SH-SY5Y (cell line): ENCODE results near the gene RAB15.

ENCODE experiments used
- GATA2 ChIP-seq: IDR thresholded peaks from 2 replicates; pipeline ENCODE4 v1.6.1; 2011; ENCODE audit warnings: mild to moderate bottlenecking, low read depth, low read length
- GATA3 ChIP-seq: IDR thresholded peaks from 2 replicates; pipeline ENCODE4 v1.6.1; 2011; ENCODE audit warnings: low read depth, mild to moderate bottlenecking, low read length, moderate library complexity

Gene RAB15

DNA sequence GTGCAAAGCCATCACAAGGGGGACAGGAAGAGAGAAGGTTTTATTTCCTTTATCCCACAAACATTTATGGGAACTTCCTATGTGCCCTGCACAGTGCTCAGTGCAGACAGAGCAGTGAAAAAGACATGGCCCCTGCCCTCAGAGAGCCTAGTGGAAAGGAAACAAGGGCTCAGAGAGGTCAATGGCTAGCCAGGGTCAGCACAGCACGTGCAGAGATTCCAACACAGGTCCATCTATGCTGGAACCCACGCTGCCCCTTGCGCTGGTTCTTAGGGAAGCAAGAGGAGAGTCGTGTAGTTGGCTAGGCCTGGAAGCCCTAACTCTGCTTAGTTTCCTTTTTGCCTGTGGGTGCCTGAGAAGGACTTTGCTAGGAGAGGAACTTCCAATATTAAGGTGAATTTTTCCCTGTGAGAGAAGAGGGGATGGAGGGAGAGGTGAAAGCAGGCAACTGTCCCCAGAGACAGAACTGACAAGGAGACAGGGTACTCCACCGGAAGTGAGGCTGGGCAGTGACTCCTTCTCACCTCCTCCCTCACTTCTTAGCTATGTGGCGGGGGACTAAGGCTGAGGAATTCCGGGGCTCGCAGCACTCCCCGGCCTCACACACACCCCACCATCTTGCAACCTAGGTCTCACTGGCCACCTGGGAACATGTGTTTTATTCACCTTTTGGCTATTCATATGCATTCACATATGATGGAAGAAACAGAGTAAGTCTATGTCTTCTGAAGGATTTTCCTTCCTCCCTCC is 17.5 kb downstream of the RAB15 start:
- TF ChIP-seq GATA2 (no peak), GATA3 (no peak)

DNA sequence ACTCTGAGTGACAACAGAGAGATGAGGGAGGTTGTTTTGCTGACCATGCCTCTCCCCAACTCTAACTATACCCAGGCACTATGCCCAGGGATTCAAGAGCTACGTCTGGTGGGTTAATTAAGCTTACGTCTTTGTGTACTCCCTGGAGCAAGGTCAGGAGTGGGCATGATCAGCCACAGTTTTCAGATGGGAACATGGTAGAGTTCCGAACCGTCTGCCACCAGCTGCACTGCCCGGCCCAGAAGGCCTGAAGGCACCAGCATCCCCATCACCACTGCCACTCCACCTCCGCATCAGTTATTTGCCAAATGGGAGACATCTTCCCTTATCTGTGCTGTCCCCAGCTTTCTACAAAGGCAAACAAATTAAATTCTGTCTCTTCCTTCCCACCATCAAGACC is 18.5 kb downstream of the RAB15 start:
- TF ChIP-seq GATA3 (no peak), GATA2 (0 out of 2 replicates have a peak, but pooled peaks have one; percentile 12)

DNA sequence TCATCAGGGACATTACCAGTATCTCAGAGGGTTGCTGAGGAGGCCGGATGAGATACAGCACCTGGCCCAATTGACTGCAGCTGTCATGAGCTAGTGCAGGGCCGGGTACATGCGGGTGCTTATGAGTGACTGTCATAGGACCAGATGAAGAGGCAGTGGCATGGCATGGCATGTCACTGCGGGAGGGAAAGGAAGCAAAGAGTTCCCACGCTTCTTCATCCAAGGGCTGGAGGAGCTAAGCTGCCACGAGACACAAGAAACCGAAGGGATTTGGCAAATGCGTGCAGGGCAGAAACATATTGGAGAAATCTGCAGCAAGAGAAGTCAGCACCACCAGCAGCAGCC is 18.9 kb downstream of the RAB15 start:
- no peak for TF ChIP-seq GATA3

DNA sequence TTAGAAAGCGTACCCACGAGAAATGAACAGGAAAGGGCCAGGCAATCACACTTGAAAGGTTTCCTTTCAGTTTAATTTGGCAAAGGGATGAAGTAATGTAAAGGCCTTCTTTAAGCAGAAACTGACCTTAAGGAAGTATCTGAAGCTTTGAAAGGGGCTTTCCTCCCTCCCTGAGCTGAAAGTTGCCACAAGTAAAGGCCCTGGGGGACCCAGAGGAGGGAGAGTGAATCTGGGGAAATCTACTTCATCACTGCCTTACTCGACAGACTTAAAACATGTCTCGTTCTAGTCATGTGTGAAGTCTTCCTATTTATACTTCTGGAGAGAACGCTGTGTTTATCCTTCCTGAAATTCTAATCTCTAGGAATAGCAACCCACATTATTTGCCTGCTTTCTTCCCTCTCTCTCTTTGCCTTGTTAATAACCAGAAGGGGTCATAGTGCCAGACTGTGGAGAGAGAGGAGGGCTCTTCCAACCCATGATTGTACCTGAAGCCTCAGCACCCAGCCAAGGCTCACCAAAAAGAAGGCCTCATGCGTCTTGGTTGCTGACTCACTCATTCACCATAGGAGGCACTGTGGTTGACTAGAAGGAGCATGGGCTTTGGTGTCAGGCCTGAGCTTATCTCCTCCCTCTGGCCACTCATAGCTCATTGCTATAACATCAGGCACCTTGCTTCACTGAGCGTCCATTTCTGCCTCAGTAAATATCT is 19.4 kb downstream of the RAB15 start:
- TF ChIP-seq GATA3 (no peak), GATA2 (no peak)

DNA sequence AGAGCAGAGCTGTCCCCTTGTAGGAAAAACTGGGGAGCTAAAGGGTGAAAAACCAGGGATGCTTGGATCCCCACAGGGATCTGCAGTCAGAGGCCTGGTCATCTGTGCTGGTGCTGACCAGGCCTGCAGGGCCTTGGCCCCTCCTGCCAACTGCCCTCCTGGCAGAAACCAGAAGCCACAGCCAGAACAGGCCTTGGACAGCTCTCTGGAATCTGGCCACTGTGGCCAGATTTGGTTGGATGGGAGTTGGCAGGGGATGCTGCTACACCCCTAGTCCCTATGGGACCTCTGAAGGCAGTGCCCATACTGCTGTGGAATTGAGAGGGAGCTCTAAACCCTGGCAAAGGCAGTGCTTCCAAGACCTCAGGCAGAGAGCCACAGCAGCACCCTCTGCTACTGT is 20.4 kb downstream of the RAB15 start:
- TF ChIP-seq GATA2 (no peak), GATA3 (no peak)

DNA sequence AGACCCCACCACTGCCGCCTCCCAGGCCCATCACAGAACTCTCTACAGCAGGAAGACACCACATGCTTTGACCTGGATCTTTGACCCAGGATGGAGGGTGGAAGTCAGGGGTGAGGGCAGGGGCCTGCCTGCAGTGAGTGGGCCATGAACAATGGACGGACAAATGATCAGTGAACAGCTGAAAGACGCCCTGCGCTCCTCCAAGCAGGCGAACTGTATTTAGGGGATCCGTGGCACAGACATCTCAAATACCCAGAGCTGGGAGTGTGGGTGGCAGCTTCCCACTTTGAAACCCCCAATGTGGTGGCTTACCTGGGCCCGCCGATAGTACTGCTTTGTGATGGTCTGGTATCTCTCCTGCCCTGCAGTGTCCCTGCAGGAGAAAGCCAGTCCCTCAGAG is 20.8 kb downstream of the RAB15 start:
- TF ChIP-seq GATA2 (no peak), GATA3 (no peak)

DNA sequence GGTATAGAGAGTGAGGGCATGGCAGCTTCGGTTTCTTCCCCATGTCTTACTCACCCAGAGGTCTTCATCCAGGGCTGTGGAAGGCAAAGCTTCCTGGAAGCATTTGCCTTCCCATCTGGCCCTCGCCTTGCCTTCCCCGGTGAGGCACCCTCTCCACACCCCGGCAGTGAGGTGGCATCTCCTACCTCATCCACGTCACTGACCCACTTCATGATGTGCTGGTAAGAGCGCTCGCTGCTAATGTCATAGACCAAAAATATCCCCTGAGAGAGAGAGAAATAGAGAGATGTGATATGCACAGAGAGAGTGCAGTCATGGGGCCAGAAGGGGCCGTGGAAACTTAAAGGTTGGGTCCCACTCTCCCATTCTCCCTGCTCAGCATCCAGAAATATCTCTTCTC is 21.2 kb downstream of the RAB15 start:
- TF ChIP-seq GATA2 = no peak
- no peak for TF ChIP-seq GATA3

DNA sequence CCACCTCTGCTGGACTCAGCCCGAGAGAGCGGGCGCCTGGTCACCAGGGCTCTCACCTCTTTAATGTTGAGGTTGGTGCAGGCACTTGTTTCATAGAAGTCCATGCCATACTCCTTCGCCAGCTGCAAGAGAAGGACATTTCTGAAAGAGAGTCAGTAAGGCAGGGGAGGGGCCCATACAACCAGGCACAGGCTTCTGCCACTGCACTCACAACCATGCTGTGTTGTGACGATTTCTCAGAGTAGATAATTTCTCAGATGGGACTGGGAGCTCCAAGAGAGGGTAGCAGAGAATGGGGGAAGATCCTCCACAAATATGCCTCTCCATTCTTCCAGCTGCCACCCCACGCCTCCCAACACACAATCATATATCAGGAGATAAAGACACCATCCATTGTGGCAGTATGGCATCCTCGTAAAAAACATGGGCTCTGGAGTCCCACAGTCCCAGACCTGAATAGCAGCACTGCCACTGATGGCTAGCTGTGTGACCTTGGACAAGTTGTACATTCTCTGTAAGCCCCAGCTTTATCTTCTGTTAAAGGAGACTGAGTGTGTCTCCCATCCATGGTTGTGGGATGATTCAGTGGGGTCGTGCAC is 23.4 kb downstream of the RAB15 start:
- TF ChIP-seq GATA3 = no peak
- TF ChIP-seq GATA2 = no peak

DNA sequence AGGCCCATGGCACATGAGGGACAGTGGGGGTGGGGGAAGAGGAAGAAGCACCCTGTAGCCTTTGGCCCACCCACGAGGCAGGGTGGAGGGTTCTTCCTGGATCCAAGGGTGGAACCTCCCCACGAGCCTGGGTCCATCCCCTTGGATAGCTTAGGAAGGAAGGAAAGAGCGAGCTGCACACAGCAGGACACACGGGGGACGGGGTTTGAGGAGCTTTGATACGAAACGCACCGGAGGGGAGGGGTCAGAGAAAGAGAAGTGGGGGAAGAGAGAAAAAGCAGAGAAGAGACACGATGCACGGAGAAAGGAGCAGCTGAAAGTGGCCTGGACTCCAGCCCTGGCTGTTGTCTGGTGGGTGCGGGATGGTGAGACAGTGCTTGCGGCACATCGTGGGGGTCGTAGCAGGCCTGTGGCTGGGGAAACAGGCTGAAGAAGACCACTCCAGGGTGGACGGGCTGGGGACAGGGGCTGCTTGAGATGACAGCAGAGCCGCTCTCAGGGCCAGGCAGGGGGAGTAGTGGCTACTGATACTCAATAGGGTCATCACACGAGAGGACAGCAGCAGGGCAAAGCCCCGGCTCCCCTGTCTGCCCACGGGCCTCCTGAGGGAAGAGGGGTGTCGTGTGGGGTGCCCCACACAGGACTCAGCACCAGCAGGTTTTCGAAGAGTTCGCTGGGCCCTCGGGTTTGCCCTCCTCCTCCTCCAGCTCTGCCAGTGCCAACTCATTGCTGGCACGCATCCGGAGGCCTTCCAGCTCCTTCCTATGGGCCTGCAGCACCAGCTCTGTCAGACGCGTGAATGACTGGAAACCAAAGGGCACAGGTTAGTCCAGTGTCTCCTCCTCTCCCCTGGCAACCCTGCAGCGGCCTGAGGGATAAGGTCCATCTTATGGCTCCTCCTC is 24.2 kb downstream of the RAB15 start:
- TF ChIP-seq GATA2 = no peak
- TF ChIP-seq GATA3 = no peak

DNA sequence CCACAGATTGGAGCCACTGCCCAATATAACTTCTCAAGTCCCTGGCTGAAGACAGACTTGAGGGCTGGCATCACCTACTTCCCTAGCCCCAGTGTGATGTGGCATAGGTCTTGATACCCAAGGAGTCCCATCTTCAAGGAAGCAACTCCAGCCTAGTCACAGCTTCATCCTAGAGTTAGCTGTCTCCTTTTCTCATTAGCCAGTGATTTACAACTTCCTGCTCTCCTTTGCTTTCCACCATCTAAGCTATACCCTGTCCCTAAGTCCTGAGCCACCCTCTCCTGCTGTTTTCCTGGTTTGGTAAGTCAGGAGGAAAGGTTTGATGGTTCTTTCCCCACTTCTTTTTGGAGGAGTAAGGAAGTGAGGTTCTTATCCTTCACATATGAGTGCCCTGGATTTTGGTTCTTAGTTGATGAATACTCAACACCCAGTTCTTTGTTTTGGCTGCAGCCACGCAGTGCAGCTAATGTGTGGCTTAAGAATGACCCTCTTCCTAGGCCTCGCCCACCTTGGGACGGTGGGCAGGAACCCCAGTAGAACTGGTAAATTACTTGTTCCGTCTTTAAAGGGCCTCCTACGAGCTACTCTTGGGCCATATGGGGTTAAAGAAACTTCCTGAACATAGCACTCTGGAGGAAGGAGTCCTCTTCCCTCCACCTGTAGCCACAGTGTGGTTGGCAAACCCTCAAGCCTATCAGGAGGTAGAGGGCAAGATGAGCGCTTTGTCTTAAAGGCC is 25.7 kb downstream of the RAB15 start:
- TF ChIP-seq GATA3 = no peak
- no peak for TF ChIP-seq GATA2

DNA sequence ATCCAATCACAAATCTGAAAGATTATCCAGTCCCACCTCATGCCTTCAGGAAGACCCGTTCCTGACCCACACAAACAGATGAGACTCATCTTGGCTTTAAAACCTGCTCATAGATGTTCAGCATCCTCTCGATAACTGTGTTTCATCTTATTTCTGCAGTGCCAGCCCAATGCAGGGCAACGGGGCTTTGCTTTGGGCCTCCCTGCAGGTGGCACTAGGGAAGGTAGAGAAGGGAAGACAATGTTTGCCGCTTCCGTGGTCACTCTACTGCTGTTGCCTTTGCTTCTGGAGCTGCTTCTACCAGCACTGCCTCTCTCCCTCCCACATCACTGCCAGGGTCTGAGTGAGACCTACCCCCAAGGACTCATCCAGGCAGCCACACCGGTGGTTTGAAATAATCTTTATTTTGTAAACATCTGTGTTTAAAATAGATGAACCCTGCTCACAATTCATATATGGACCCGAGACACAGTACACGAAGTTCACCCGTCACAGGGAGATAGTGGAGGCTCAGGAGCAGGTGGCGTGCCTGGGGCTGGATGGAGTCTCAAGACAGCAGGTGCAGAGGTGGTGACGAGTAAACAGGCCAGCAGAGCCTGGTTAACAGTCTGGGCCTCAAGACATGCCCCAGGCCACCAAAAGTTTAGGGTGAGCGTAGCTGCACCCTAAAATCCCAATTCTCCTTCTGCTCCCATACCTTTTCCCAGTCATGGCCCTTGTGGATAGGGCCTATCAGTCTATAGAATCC is 26.5 kb downstream of the RAB15 start:
- no peak for TF ChIP-seq GATA3
- no peak for TF ChIP-seq GATA2

DNA sequence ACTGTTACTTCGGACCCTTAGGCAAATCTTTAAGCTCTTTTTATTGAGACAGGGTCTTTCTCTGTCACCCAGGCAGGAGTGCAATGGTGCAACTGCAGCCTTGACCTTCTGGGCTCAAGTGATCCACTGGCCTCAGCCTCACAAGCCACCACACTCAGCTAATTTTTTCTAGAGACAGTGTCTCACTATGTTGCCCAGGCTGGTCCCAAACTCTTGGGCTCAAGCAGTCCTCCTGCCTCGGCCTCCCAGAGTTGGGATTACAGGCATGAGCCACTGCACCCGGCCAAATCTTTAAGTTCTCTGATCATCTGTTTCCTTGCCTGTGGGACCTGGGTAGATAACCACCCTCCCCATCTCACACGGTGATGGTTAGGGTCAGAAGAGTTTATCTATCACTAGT is 27.3 kb downstream of the RAB15 start:
- no peak for TF ChIP-seq GATA2
- no peak for TF ChIP-seq GATA3

DNA sequence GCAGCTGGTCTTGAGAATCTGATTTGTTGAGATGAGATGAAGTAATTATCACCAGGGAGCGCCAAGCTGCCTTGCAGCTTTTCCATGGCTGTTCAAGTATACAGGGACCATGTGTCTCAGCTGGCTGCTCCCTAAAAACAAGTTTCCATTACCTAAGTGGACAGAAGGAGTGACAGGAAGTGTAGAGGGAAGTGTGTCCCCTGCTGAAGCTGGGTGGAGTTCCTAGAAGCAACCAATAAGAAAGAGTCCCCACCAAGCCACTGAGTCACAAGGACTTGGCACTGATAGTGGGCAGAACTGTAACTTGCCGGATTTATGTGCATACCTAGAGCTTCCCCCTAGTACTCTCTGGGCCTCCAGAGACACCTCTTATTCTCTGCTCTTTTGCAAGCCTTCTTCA is 28.1 kb downstream of the RAB15 start:
- TF ChIP-seq GATA3 = no peak
- TF ChIP-seq GATA2 = no peak
